ENCODE data around the gene DESI2.

DNA sequence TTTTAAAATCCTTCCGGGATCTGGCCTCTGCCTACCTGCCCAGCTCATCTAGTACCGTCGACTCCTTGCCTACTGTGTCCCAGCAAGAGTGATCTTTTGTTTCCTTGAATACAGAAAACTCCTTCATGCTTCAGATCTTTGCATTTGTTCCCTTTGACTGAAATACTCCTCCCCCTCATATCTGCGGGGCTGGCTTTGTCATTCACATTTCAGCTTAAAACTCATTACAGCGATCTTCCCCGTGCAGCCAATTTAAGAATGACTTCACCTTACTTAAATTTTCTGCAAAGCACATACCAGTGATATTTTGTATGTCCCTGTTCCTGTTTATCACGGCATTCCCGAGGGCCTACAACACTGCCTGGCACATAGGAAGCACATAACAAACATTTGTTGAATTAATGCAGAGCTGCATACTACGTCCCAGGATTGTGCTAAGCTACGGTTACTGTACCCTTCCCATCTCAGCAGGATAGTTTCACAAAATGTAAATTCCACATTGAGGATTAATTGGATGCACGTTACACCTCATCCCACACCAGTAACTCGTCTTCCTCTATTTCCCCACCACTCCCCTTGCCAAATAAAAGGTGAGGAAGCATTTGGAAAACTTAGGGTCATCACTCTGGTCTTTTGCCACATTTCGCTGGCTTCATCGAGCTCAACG is 837 bp upstream of the DESI2 start:
- TF ChIP-seq CTCF (IDR thresholded peaks at IDR 0.05) = no peak
- peak in 2 of 4 donors; percentile 21 to 43 for TF ChIP-seq POLR2AphosphoS5 (IDR thresholded peaks at IDR 0.05)
- no peak for TF ChIP-seq POLR2A (IDR thresholded peaks at IDR 0.05)

All from sigmoid colon (tissue), 4 donors.